Stimulated activated CD8-positive, alpha-beta memory T cell treated with anti-CD3 and anti-CD28 coated beads, Interleukin-7, amount 100 ng/mL, for 4 hours (primary cell): ENCODE data around the gene NUP188.
"Not testable (repeated sequence)": the region's sequence is repeated elsewhere in the genome, so short reads cannot be mapped to it uniquely, and the experiment has no call there.

Experiments used
- DNase-seq, 2 donors: peaks; one replicate each; pipeline ENCODE4 v3.0.0-alpha.2; 2020; ENCODE audit warnings: low read depth in 2 of 2

Gene NUP188

GRCh38 chr9:129028192-129028966 is 80.9 kb downstream of the NUP188 start, which contains the start of gene SH3GLB2:
Gene SH3GLB2 (minus strand): TSS chr9:129028331. CDS start chr9:129028154, 177 bp downstream.
- peak; percentile 87 to 91 for DNase-seq

GRCh38 chr9:129030191-129030590 is 82.7 kb downstream of the NUP188 start:
- DNase-seq: no peak

GRCh38 chr9:129031514-129031913 is 84.0 kb downstream of the NUP188 start:
- DNase-seq: no peak

- no peak for DNase-seq
These were observed 85.2 kb downstream of the NUP188 start for GRCh38 chr9:129032541-129033159.

GRCh38 chr9:129033216-129033615 is 85.7 kb downstream of the NUP188 start:
- DNase-seq: no peak

- not testable (repeated sequence) for DNase-seq
These were observed 88.3 kb downstream of the NUP188 start for GRCh38 chr9:129035838-129036237.

GRCh38 chr9:129036241-129036922 is 88.9 kb downstream of the NUP188 start, which contains the start of gene MIGA2:
Gene MIGA2 (plus strand): TSS chr9:129036626. CDS start chr9:129040595, 3,969 bp downstream.
- DNase-seq: peak; percentile 92

- no peak for DNase-seq
These were observed 89.6 kb downstream of the NUP188 start for GRCh38 chr9:129036923-129037766.

- DNase-seq: no peak
These were observed 90.2 kb downstream of the NUP188 start for GRCh38 chr9:129037767-129038098.

- DNase-seq: no peak
These were observed 90.8 kb downstream of the NUP188 start for GRCh38 chr9:129038109-129038852.

- no peak for DNase-seq
These were observed 92.7 kb downstream of the NUP188 start for GRCh38 chr9:129040113-129040643.

GRCh38 chr9:129042016-129042415 is 94.5 kb downstream of the NUP188 start:
- no peak for DNase-seq

- no peak for DNase-seq
These were observed 105.1 kb downstream of the NUP188 start for GRCh38 chr9:129052592-129052991.

- DNase-seq: no peak
These were observed 105.5 kb downstream of the NUP188 start for GRCh38 chr9:129053020-129053419.

GRCh38 chr9:129054163-129054851 is 106.8 kb downstream of the NUP188 start:
- DNase-seq: no peak
